Measurements from ENCODE around the gene ELFN1.

Gene ELFN1

GRCh38 chr7:1765336-1765735 is 95.3 kb downstream of the ELFN1 start:
- no peak for DNase-seq (ENCODE audit: low read depth)
- H3K4me3 ChIP-seq (ENCODE audit: low read depth, low read length), result no peak overlapping the region
- TF ChIP-seq CTCF (IDR thresholded peaks at IDR 0.05; ENCODE audit: low read depth, low read length, missing control alignments), result no peak

GRCh38 chr7:1767524-1767923 is 97.4 kb downstream of the ELFN1 start:
- DNase-seq (ENCODE audit: low read depth), result no peak
- TF ChIP-seq CTCF (IDR thresholded peaks at IDR 0.05; ENCODE audit: low read depth, low read length, missing control alignments), result peak; percentile 14
- H3K4me3 ChIP-seq (ENCODE audit: low read depth, low read length), result no peak overlapping the region

GRCh38 chr7:1768832-1769231 is 98.8 kb downstream of the ELFN1 start:
- DNase-seq (ENCODE audit: low read depth), result no peak
- no peak for TF ChIP-seq CTCF (IDR thresholded peaks at IDR 0.05; ENCODE audit: low read depth, low read length, missing control alignments)
- no peak overlapping the region for H3K4me3 ChIP-seq (ENCODE audit: low read depth, low read length)

GRCh38 chr7:1769286-1770200 is 99.5 kb downstream of the ELFN1 start:
- no peak overlapping the region for H3K4me3 ChIP-seq (ENCODE audit: low read depth, low read length)
- no peak for TF ChIP-seq CTCF (IDR thresholded peaks at IDR 0.05; ENCODE audit: low read depth, low read length, missing control alignments)
- no peak for DNase-seq (ENCODE audit: low read depth)

- no peak overlapping the region for H3K4me3 ChIP-seq (ENCODE audit: low read depth, low read length)
- no peak for DNase-seq (ENCODE audit: low read depth)
- TF ChIP-seq CTCF (IDR thresholded peaks at IDR 0.05; ENCODE audit: low read depth, low read length, missing control alignments), result no peak
These were observed 100.3 kb downstream of the ELFN1 start for GRCh38 chr7:1770331-1770730.

GRCh38 chr7:1775389-1775788 is 105.3 kb downstream of the ELFN1 start:
- TF ChIP-seq CTCF (IDR thresholded peaks at IDR 0.05; ENCODE audit: low read depth, low read length, missing control alignments), result no peak
- no peak for DNase-seq (ENCODE audit: low read depth)
- no peak overlapping the region for H3K4me3 ChIP-seq (ENCODE audit: low read depth, low read length)

- no peak for TF ChIP-seq CTCF (IDR thresholded peaks at IDR 0.05; ENCODE audit: low read depth, low read length, missing control alignments)
- DNase-seq (ENCODE audit: low read depth), result no peak
These were observed 107.0 kb downstream of the ELFN1 start for GRCh38 chr7:1777122-1777521.

More at GRCh38 chr7:1777122-1777521, 107.0 kb downstream of the ELFN1 start:
- no peak overlapping the region for H3K4me3 ChIP-seq (ENCODE audit: low read depth, low read length)
